ENCODE results near the gene TMEM129. TPM values are rescaled to one million over a fixed set of nuclear protein-coding genes. Genes with fewer than 3 reads are reported as not detected.

TMEM129 gene
- total and polyA plus RNA-seq, 2 donors (not counting 1 experiment from before 2014, with no cell fraction given): 15.0 to 39.6 TPM

- no peak for DNase-seq (ENCODE audit: low read depth in 2 of 2)
- H4K20me1 ChIP-seq (ENCODE audit: control insufficient read depth, extremely low read depth, insufficient read depth, low read length): no peaks in the 10 kb centered on the region
- H3K4me1 ChIP-seq (ENCODE audit: control insufficient read depth, extremely low read depth, insufficient read depth, low read length): peaks cover 5% of the 10 kb centered on the region
- H3K36me3 ChIP-seq (ENCODE audit: control insufficient read depth, insufficient read depth, low read length): no peaks in the 10 kb centered on the region
- H3K79me2 ChIP-seq (ENCODE audit: control insufficient read depth, insufficient read depth, low read length): no peaks in the 10 kb centered on the region
- no peak overlapping the region for H2AFZ ChIP-seq (ENCODE audit: low read length)
- H3K4me3 ChIP-seq (replicated peaks in 1 of 4; ENCODE audit: control extremely low read depth in 1 of 4, insufficient read depth in 1 of 4, low read depth in 3 of 4, low read length in 4 of 4): no peak overlapping the region
- no peaks in the 10 kb centered on the region for H3K9me3 ChIP-seq (ENCODE audit: control insufficient read depth, insufficient read depth, low read depth, low read length)
- TF ChIP-seq CTCF (conservative IDR thresholded peaks at IDR 0.05 in 1 of 2, IDR thresholded peaks at IDR 0.05 in 1 of 2; ENCODE audit: low read depth in 1 of 2, low read length in 2 of 2) (no peak), EZH2 (IDR thresholded peaks at IDR 0.05; ENCODE audit: low read length, missing control alignments) (no peak)
- no peaks in the 10 kb centered on the region for H3K27me3 ChIP-seq (ENCODE audit: control insufficient read depth, insufficient read depth, low read length)
- H3K27ac ChIP-seq (ENCODE audit: insufficient read depth, low read length): no peak overlapping the region
- no peak overlapping the region for H3K4me2 ChIP-seq (ENCODE audit: extremely low read depth, insufficient read depth, low read length)
- no peak overlapping the region for H3K9ac ChIP-seq (ENCODE audit: insufficient read depth, low read length)
Observed at GRCh38 chr4:1678244-1678643, 42.9 kb downstream of the TMEM129 start.

GRCh38 chr4:1676605-1677525, 44.3 kb downstream of the TMEM129 start:
- Histone ChIP-seq H3K27ac (ENCODE audit: insufficient read depth, low read length) (no peak overlapping the region), H3K9me3 (ENCODE audit: control insufficient read depth, insufficient read depth, low read depth, low read length) (no peaks in the 10 kb centered on the region), H3K27me3 (ENCODE audit: control insufficient read depth, insufficient read depth, low read length) (no peaks in the 10 kb centered on the region), H2AFZ (ENCODE audit: low read length) (no peak overlapping the region), H3K4me3 (replicated peaks in 1 of 4; ENCODE audit: control extremely low read depth in 1 of 4, insufficient read depth in 1 of 4, low read depth in 3 of 4, low read length in 4 of 4) (no peak overlapping the region), H3K9ac (ENCODE audit: insufficient read depth, low read length) (no peak overlapping the region), H3K4me1 (ENCODE audit: control insufficient read depth, extremely low read depth, insufficient read depth, low read length) (no peaks in the 10 kb centered on the region), H3K79me2 (ENCODE audit: control insufficient read depth, insufficient read depth, low read length) (no peaks in the 10 kb centered on the region), H3K4me2 (ENCODE audit: extremely low read depth, insufficient read depth, low read length) (no peak overlapping the region), H3K36me3 (ENCODE audit: control insufficient read depth, insufficient read depth, low read length) (no peaks in the 10 kb centered on the region), H4K20me1 (ENCODE audit: control insufficient read depth, extremely low read depth, insufficient read depth, low read length) (no peaks in the 10 kb centered on the region)
- TF ChIP-seq CTCF (conservative IDR thresholded peaks at IDR 0.05 in 1 of 2, IDR thresholded peaks at IDR 0.05 in 1 of 2; ENCODE audit: low read depth in 1 of 2, low read length in 2 of 2) (no peak), EZH2 (IDR thresholded peaks at IDR 0.05; ENCODE audit: low read length, missing control alignments) (no peak)
- no peak for DNase-seq (ENCODE audit: low read depth in 2 of 2)

GRCh38 chr4:1675802-1676137, 45.4 kb downstream of the TMEM129 start:
- TF ChIP-seq CTCF (conservative IDR thresholded peaks at IDR 0.05 in 1 of 2, IDR thresholded peaks at IDR 0.05 in 1 of 2; ENCODE audit: low read depth in 1 of 2, low read length in 2 of 2) (no peak), EZH2 (IDR thresholded peaks at IDR 0.05; ENCODE audit: low read length, missing control alignments) (no peak)
- no peaks in the 10 kb centered on the region for H3K27me3 ChIP-seq (ENCODE audit: control insufficient read depth, insufficient read depth, low read length)

More at GRCh38 chr4:1675802-1676137, 45.4 kb downstream of the TMEM129 start:
- Histone ChIP-seq H3K4me3 (replicated peaks in 1 of 4; ENCODE audit: control extremely low read depth in 1 of 4, insufficient read depth in 1 of 4, low read depth in 3 of 4, low read length in 4 of 4) (no peak overlapping the region), H3K79me2 (ENCODE audit: control insufficient read depth, insufficient read depth, low read length) (no peaks in the 10 kb centered on the region), H3K9ac (ENCODE audit: insufficient read depth, low read length) (no peak overlapping the region), H3K27ac (ENCODE audit: insufficient read depth, low read length) (no peak overlapping the region), H4K20me1 (ENCODE audit: control insufficient read depth, extremely low read depth, insufficient read depth, low read length) (no peaks in the 10 kb centered on the region), H3K36me3 (ENCODE audit: control insufficient read depth, insufficient read depth, low read length) (no peaks in the 10 kb centered on the region), H2AFZ (ENCODE audit: low read length) (no peak overlapping the region), H3K4me1 (ENCODE audit: control insufficient read depth, extremely low read depth, insufficient read depth, low read length) (no peaks in the 10 kb centered on the region), H3K9me3 (ENCODE audit: control insufficient read depth, insufficient read depth, low read depth, low read length) (no peaks in the 10 kb centered on the region), H3K4me2 (ENCODE audit: extremely low read depth, insufficient read depth, low read length) (no peak overlapping the region)
- DNase-seq (ENCODE audit: low read depth in 2 of 2): no peak
